HG03457 (cell line): ENCODE data around the gene MROH2A.

Experiments
- ATAC-seq: cut with Tn5 transposase; IDR thresholded peaks from one replicate; pipeline ENCODE4 v1.9.1; 2021; ENCODE audit warnings: moderate number of reproducible peaks; ENCODE audit not compliant: unreplicated experiment

Gene MROH2A

DNA sequence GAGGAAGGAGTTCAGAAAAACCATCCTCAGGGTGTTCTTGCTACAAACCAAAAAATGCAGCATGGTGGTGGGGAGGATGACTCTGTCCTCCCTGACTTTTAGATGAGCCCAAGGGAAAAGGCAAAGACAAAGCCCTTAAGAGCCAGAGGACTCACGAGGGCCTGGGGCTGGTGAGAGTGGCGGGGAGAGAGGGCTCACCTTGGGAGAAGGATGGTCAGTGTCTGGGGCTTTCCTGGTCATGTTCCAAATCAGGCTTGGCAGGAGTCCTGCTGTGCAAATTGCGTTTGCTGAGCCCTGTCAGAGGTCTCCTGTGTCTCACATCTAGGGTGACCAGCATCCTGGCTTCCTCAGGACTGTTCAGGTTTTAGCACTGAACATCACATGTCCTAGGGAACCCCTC lies 13.4 kb upstream of the MROH2A start:
- no peak for ATAC-seq

DNA sequence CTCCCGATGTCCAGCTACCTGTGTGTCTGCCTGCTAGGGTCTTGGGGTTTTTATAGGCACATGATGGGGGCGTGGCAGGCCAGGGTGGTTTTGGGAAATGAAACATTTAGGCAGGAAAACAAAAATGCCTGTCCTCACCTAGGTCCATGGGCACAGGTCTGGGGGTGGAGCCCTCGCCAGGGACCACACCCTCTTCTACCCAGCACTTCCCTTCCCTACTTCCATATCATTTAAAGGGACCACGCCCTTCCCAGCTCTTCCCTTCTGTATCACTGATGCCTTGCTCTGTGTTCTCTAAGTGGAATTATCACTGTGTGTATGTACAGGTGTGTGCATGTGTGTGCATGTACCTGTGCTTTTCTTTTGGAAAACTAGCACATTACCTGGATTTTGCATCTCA lies 11.7 kb upstream of the MROH2A start:
- no peak for ATAC-seq

DNA sequence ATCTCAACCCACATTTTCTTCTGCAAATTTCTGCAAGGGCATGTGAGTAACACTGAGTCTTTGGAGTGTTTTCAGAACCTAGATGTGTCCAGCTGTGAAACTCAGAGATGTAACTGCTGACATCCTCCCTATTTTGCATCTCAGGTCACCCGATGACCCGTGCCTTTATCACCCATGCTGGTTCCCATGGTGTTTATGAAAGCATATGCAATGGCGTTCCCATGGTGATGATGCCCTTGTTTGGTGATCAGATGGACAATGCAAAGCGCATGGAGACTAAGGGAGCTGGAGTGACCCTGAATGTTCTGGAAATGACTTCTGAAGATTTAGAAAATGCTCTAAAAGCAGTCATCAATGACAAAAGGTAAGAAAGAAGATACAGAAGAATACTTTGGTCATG lies 10.1 kb upstream of the MROH2A start:
- no peak for ATAC-seq

DNA sequence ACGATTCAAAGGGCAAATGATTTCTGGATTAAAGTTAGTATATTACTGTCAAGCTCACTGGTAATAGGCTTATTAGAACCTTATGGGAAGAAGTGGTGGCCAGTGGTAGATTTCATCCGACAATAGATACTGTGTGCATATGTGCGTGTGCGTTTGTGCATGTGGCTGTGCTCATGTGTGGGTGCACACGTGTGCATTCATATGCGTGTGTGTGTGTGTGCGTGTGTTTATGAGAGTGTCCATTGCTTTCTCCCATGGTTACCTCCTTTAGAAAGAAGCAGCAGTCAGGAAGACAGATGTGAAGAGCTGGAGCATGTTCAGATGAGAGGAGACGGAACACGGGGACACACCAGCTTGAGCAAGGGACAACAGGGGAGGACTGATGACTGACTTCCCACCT lies 8.9 kb upstream of the MROH2A start:
- no peak for ATAC-seq

DNA sequence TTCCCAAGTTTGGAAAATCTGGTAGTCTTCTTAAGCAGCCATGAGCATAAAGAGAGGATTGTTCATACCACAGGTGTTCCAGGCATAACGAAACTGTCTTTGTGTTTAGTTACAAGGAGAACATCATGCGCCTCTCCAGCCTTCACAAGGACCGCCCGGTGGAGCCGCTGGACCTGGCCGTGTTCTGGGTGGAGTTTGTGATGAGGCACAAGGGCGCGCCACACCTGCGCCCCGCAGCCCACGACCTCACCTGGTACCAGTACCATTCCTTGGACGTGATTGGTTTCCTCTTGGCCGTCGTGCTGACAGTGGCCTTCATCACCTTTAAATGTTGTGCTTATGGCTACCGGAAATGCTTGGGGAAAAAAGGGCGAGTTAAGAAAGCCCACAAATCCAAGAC lies 6.0 kb upstream of the MROH2A start:
- ATAC-seq = no peak

DNA sequence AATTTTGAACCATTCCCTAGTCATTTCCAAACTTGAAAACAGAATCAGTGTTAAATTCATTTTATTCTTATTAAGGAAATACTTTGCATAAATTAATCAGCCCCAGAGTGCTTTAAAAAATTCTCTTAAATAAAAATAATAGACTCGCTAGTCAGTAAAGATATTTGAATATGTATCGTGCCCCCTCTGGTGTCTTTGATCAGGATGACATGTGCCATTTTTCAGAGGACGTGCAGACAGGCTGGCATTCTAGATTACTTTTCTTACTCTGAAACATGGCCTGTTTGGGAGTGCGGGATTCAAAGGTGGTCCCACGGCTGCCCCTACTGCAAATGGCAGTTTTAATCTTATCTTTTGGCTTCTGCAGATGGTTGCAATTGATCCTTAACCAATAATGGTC lies 5.5 kb upstream of the MROH2A start:
- ATAC-seq = no peak

DNA sequence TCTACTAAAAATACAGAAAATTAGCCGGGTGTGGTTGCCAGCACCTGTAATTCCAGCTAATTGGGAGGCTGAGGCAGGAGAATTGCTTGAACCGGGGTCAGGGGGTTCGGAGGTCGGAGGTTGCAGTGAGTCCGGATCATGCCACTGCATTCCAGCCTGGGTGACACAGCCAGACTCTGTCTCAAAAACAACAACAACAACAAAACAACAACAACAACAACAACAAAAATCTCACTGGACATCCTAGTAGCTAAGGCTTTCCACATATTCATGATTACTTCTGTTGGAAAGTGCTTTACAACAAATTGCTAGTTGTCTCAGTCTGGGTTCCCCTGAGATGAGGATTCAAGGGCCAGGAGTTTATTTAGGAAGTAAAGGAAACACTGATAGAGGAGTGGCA lies 4.3 kb upstream of the MROH2A start:
- no peak for ATAC-seq

DNA sequence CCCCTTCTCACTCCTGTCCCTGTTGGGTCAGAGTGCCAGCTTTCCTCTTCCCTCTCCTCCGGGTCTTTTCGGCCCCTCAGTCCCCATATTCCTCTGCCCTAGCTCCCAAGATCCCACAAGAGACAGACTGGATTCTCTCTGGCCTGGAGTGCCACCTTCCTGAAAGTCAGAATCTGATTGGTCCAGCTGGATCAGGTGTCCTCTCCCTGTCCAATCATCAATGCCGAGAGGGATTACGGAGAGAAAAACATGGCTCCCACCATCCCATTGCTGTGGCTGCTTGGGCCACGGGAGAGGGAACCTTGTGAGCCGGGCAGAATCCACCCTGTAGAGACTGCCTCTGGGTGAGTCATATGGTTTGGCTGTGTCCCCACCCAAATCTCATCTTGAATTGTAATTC lies 2.7 kb upstream of the MROH2A start:
- ATAC-seq = no peak

DNA sequence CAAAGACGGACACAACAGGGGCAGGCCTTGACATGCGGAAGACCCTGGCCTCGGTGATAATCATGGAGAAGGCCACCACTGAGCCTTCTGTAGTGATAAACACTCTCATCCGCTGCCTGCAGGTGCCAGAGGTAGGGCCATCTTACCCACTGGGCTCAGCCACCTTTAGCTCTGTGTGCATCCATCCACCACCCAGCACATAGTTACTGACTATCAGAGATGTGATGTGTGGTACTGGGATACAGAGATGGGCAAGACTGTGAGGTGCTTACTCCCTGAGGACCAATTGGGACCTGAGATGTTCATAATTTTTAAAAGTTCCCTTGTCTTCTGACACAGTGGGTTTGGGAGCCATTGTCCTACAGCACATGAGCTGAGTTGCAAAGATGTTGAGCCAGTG lies 1.6 kb downstream of the MROH2A start:
- no peak for ATAC-seq

DNA sequence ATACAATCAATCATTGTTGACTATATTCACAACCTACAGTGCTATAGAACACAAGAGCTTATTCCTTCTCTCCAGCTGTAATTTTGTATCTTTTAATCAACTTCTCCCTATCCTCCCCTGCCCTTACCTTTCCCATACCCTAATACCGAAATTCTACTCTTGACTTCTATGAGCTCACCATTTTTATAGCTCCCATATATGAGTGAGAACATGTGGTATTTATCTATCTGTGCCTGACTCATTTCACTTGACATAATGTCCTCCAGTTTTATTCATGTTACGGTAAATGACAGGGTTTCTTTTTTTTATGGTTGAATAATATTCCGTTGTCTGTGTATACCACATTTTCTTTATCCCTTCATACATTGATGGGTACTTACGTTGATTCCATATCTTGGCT lies 2.6 kb downstream of the MROH2A start:
- no peak for ATAC-seq

DNA sequence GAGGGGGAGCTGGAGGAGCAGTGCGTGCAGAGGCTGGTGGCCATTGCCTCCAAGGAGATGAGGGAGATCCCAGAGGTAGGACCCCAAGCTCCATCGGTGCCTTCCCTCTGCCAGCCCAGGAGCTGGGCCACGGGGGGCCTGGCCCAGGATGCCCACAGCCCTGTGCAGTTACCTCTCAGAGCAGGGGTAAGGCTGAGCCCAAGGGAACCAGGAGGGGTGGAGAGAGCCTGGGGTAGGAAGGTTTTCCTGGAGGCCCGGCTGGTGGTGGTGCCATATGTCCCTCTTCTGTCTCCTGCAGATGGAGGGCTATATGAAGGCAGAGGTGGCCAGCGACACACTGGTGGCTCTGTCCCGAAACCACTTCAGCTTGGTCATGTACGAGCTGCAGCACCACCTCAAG lies 11.4 kb downstream of the MROH2A start:
- no peak for ATAC-seq

DNA sequence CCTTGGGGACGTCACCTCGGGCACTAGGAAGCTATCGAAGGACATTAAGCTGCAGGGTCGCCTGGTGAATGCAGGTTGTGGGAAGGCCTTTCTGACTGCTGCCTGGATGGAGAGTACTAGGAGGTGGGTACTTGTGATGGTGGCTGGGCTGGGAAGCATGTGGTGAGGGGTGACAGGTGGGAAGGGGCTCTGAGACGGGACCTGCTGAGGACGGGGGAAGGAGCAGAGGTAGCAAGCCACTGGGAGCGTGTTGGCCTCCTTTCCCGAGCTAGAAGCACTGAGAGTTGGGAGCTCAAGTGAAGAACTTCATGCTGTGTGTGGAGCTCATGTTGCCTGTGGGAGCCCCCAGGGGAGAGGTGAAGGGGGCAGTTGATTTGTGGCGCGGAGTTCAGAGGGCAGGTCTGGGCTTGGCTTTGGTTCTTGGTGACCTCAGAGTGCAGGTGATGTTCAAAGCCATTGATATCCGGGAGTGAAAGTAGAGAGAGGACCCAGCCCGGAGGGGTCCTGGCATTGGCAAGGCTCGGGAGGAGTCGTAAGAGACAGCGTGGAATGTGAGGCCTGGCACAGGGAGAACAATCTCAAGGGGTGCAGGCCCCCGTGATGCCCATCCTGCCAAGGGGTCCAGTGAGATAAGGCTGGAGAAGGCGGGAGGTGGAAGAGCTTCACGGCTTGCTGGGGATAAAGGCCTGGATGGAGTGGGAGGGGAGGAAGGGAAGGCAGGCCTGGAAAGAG lies 13.2 kb downstream of the MROH2A start:
- ATAC-seq = no peak

DNA sequence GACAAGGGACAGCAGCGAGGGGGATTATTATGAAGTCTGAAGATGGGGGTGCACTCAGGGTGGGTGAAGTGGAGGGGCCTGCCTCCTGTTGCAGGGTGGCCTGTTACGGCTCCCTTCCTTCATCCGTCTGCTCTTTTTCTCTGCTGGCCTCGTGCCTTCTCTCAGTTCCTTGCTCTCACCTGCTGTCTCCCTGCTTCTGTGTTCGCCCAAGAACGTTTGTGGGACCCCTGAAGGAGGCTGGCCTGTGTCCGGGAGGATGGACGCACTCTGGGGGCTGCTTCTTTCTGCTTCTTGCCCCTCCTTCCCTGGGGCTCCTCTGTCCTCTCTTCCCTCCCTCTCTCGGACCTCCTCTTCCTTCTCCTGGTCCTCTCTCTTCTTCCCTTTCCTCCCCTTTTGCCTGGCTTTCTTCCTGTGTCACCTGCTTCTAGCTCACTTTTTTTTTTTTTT lies 13.8 kb downstream of the MROH2A start:
- no peak for ATAC-seq

DNA sequence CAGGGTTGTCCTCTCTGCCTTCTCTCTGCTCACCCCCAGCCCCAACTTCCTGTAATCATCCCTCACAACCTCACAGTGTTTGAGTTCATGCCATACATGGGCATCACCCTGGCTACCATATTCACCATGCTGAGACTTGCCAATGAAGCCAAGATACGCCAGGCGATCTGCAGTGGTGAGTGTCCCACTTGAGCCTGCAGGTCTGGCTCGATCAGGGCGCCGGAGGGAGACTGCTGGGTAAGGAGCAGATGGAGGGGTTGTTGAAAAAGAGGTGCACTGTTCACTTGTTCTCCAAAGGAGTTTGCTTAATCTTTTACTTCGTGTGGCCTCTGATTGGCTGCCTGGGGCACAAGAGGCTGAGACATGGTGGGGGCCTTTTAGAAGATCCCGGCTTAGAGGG lies 14.6 kb downstream of the MROH2A start:
- no peak for ATAC-seq

DNA sequence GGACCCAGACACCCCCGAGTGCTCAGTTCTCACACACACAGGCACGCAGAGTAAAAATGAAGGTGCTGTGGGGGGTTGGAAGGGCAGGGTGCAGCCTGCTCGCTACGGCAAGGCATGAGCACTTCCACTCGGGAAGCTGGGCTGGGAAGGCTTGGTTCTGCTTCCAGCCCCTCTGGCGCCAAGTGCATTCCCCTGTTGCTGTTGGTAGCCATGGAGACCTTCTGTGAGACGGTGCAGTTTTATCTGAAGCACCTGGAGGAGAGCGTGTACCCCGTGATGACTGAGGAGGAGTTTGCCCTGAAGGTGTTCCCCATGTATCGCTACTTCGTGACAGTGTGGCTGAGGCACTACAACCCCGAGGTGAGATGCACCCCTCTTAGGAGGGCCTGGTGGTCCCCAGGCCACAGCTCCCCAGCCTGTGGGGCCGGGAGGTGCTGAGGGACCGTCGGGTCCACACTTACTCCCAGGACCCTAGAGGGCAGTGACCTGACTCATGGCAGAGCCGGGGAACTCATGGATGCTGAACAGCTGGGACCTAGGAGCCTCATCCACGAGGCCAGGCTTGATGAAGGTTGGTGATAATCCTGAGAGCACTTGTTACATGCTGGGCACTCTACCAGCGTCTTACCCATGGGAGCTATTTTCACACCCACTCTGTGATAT lies 15.5 kb downstream of the MROH2A start:
- no peak for ATAC-seq

DNA sequence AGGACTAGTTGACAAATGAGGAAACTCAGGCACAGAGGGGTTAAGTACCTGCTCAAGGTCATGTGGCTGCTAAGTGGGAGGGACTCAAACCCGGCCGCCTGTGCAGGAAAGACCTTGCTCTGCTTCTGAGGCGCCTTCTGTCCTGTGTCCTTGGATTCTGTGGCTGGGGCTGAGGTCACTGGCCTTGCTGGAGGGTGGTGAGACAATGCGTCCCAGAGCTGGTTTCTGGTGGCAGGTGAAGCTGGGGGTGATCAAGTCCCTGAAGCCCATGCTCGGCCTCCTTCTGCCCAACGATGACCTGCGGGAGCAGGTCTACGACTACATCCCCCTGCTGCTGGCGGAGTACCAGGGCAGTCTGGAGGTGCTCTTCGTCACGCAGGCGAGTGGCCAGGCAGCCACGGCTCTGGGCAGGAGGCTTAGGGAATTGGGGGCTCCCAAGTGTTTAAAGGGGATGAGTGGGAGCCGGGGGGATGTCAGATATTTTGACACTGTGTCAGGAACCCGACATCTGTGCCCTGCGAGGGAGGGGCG lies 16.1 kb downstream of the MROH2A start:
- no peak for ATAC-seq

DNA sequence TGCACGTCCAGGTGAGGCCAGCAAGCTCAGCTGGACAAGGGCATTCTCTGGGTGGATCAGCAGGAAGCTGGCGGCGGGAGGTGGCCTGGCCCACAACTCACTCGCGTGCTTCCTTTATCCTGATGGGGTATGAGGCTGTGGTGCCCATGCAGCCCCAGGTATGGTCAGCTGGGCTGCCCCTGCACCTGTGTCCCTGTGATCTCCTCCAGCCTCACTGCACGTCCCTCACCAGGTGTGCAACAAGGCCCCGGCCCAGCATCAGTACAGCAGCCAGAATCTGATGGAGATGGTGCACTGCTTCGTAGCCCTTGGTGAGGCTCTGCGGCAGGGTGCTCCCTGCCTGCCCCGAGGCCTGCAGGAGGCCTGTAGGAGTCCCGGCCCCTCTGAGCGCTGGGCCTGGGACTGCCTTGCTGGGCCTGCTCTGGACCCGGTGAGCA lies 17.6 kb downstream of the MROH2A start:
- no peak for ATAC-seq

DNA sequence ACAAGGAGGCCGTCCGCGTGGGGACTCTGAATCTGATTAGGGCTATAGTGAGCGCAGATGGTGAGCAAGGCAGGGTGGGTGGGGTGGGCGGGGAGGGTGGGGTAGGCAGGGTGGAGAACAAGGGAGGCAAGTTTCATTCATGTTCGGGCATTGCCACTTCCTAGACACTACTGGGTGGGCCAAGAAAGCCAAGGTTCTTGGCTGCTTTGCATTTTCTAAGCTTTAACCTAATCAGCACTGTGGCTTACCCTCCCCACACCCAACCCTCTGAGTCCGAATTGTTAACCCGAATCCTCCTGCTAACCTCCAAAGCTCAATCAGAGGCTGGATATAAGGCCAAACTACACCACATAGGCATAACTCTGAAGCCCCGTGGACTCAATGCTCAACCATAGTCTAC lies 18.1 kb downstream of the MROH2A start:
- ATAC-seq = no peak

DNA sequence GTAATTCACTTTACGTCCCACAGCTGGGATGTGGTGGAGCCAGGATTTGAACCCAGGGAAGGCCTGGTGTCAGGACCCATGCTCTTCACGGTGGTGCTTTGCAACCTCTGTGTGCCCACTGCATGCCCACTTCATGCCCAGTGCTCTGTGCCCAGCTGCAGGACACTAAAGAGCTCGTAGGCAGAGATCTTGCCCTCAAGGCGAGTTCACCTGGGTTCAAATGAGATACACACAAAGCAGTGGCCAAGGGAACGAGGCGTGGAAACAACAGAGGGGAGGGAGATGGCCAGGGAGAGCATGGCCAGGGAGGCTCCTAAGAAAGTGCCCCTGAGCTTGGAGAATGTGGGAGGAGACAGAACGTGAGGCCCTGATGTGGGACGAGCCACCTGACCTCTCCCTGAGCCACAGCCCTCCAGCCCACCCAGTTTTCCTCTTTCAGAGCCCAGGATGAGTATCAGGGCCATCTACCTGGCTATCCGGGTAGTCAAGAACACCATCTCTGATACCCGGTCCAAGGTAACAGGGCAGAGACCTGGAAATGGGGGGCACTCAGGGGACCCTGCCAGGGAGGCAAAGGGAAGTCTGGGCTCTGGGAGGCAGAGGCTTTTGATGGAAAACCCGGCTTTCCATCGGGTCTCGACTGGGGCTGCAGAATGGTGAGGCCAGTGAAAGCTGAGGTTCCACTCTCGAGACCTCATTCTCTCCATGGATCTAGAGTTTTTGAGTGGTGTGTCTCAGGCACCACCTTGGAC lies 20.4 kb downstream of the MROH2A start:
- ATAC-seq = no peak

DNA sequence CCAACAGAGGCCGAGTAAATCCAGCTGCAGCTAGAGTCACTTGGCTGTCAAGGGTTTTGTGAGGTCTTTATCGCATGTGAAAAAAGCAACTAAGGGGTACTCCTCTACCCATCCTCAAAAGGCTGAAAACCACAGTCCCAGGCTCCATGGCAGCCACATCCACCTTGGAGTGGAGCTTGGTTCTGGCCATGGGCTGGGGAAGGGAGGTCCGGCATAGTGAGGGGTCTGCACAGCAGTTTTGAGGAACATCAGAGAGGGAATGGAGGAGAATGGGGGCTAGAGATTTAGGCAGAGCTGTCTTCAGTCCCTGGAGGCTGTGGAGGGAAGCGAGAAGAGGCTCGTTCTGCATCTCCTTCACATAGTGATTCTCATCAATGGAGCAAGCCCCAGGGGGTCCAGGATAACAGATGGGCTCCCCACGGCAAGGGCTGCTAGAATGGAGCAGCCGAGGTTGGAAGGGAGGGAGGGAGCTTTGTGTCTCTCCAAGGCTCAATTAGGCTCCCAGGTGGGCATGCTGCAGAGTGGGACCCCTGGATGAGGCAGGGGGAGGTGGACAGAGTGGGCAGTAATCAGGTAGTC lies 21.0 kb downstream of the MROH2A start:
- ATAC-seq = no peak

DNA sequence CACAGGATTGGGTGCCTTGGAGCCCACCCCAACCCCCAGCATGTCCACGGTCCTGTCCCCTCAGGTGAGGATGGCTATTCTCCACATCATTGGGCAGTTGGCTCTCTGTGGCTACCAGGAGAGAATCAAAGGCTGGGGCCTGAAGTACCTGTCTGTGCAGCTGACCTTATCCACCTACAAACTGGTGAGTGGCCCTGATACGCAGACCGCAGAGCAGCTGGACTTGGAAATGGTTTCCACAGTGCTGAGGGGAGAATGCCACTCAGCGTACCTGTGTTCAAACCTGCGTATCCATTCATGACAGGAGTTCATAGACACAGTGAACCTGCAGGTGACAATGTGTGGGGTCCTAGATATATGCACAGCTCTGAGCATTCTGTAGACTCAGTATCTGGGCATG lies 21.6 kb downstream of the MROH2A start:
- ATAC-seq = no peak
